Stimulated activated CD4-positive, alpha-beta T cell treated with anti-CD3 and anti-CD28 coated beads, Interleukin-2, amount 100 ng/mL, for 48 hours (primary cell): ENCODE data around the gene CNPY1.

Experiments used
- DNase-seq, 2 donors: peaks; one replicate each; pipeline ENCODE4 v3.0.0-alpha.2; 2020

The CNPY1 gene

GRCh38 chr7:155487509-155488482 lies 58.6 kb downstream of the CNPY1 start:
- no peak for DNase-seq

- DNase-seq = no peak
These were observed 59.4 kb downstream of the CNPY1 start for GRCh38 chr7:155486783-155487508.

DNA sequence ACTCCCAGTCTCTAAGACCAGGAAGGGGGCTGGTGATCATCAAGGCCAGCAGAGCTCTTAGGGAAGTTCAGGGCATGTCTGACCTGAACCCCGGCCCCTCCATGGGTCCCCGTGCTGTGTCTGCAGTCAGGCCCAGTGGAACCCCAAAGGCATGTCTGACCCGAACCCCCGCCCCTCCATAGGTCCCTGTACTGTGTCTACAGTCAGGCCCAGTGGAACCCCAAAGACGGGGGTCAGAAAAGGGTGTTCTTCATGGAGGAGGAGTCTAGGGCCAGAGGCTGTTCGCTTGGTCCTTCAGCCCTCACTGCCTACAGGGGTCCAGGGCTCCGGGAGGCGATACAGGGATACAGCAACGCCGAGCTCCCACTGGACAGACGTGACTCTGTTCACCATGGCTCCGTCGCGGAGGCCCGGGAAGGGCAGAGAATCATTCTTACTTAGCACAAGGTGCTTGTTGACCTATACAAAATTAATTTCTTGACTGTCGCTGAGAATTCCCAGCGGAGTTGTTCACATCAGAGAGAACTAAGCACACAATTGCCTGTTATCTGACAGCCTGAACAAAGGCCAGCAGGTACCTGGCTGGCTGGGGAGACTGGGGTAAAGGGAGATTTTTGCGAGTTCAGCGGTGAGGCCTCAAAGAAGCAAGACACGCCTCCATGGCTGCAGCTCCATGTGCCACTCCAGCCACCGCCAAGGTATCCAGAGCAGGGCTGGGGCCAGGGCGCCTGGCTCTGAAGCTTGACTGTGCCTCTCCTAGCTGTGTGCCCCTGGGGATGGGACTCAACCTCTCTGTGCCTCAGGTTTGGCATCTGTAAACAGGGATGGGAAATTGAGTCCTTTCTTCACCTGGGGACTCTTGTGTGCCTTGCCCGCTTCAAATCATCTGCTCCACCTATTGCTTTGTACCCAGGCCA lies 61.6 kb downstream of the CNPY1 start:
- DNase-seq = no peak

- DNase-seq = no peak
These were observed 62.5 kb downstream of the CNPY1 start for GRCh38 chr7:155483868-155484325.

DNA sequence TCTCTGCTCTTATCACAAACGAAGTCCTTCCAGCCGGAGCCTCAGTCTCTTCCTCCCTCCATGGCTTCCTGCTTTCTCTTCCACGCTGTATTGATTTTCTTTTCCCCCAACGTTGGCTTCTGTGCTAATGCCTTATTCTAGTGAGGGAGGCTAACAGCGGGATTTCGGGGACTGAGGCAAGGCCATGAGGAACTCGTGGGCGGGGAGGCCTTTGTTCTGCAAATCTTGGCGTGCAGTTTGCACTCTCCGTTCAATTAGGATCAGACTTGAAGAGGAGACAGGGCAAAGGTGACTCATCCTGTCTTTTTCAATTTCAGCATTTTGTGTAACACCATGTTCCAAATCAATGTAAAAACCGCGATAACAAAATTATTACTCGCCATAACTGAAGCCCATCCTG lies 63.1 kb downstream of the CNPY1 start:
- no peak for DNase-seq

GRCh38 chr7:155482511-155483183 lies 63.7 kb downstream of the CNPY1 start:
- no peak for DNase-seq

- no peak for DNase-seq
These were observed 64.6 kb downstream of the CNPY1 start for GRCh38 chr7:155481764-155482163.

- DNase-seq = no peak
These were observed 68.9 kb downstream of the CNPY1 start for GRCh38 chr7:155477476-155477875.

DNA sequence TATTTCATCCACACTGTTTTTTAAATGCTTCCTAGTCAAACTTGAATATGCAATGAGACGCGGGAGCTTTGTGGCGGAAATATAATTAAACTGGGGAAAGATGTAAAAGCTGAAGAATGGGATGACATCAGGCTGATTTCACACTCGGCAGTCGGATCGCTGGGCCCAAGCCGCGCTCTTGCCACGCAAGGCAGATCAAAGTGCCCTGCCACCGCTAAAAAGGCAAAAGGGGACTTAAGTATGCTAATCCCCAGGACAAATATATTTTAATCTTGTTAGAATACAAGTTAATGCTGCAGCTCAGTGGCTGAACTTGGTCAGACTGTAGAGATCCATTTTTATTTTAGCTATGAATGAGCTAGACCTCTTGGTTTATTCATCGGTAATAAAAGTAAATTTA lies 74.6 kb downstream of the CNPY1 start:
- DNase-seq = no peak

DNA sequence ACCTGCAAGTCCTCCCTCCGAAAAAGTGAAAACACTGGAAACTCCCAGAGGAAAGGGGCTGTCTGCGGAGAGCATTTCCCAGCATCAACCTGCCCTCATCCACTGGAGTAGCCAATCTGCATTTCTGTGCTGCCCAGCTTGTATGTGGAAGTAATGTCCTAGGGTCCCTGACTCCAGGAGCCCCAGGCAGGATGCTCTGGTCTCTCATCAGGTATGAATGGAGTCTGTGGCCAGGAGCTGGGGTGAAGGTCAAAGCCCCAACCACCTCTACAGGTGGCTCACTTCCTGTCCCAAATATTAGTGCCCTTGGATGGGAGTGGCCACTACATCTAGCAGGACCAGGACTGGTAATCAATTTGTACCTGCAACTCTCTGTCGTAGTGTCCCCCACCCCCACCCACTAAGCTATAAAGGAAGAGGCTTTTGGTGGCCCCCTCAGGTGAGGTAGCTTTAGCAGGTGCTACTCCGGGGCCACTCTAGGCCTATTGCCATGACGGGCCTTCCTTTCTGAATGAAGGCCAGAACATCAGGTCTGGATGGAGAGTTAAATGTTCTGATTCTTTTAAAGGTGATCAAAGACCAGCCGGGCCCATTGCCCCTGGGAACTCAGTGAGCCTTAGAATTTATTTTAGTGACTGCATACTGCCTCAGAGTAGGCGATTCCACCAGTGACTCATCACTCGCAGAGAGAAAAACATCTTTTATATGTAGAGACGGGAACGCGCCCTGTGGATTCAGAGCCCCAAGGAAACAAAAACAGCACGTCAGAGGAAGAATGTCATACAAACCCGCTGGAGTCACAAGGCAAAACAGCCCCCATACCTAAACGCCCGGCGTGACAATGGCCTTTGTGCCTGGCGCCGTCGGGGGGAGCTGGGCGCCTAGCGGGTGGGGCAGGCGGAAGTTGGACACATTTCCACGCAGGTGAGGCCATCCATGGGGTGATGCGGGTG lies 75.4 kb downstream of the CNPY1 start:
- DNase-seq = no peak

GRCh38 chr7:155470186-155470487 lies 76.2 kb downstream of the CNPY1 start:
- DNase-seq = no peak

GRCh38 chr7:155469311-155470185 lies 76.8 kb downstream of the CNPY1 start:
- DNase-seq = no peak

DNA sequence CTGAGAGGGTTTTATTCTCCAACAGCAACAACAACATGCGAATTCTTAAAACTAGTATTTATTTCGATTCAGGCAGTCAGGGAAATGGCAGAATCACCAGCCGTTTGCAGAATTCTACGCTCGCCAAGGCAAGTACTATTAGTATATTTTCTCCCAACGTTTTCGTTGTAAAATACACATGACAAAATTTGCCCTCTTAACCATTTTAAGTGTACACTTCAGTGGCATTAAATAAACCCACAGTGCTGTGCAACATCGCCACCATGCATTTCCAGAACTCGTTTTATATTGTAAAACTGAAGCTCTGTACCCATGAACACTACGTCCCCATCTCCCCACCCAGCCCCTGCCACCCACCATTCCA lies 77.6 kb downstream of the CNPY1 start:
- no peak for DNase-seq

DNA sequence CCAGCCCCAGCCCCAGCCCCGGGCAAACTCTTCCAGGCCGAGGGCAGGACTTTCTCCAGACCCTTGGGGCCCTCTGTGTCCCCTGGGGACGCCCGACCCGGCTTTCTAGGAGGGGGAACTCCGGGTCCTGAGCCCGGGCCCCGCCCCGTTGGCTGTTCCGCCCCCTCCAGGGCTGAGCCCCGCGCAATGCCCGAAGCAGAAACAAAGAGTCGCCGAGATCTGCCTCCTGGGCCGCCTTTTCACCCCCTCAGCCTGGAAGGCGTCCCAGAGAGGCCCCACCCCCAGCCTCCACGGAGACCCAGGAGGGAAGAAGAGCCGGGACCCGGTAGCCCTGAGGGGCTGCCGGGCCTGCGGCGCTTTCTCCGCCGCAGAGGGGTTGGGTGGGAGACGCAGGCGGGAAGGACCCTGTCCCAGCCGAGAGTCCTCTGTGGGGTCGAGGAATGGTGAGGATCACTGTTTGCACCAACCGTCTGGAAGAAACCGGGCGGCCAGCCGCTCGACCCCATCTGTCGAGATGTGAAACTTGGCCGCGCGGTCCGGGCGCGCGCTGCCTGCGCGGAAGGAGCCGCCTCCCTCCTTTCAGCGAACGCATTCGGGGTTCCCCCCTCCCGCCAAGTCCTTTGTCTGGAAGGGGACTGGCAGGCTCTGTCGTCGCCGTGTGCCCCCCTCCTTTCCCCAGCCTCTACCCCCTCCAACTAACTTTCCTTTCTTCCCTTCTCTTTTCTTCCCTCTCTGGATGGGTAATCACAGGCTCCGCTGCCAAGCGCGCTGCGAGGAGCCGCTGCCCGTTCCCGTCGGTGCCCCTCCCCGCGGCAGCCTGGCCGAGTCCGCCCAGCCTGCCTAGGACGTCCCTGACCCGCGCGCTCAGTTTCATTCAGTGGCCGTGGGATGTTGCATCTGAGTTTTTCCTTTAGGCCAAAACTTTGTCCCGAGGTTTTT lies 78.2 kb downstream of the CNPY1 start:
- no peak for DNase-seq

GRCh38 chr7:155466814-155467733 lies 79.3 kb downstream of the CNPY1 start:
- peak in 1 of 2 donors; percentile 44 for DNase-seq

DNA sequence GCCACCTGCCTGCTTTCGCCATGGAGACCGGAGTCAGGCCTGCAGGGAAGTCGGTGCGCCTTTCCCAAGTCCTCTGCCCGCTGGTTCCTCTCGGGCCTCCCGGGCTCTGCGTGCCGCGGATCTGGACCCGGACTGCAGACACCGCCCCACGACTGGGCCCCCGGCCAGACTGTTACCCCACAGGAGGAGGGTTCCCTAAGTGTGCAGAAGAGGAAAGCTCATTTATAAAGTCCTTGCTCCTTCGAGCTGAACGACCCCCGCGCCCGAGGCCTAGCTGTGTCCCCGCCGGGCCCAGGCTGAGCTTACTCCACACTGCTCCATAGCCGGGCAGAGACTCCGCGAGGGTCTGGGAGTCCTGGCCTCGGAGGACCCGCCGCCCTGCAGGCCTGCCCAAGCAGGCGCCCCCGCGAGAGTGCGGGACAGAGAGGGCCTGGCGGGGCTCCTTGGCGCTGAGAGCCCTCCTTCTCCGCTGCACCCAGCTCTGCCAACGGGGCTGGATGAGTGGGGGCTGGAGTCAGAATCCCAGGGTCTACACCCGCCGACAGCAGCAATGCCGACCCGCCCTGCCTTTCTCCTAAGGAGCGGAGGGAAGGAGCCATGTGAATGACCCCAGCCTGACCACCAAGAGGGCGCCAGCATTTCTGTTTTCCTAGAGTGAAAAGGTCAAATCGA lies 80.1 kb downstream of the CNPY1 start:
- DNase-seq = no peak

- DNase-seq = no peak
These were observed 80.6 kb downstream of the CNPY1 start for GRCh38 chr7:155465761-155466141.
